H1 (cell line): ENCODE data around the gene INHBB. TPM values are rescaled to one million over a fixed set of nuclear protein-coding genes. Genes with fewer than 3 reads are reported as not detected.
A peak's percentile ranks its signal among the peaks of the same experiment; 100 is the strongest.

Experiments used
- CTCF ChIA-PET: fragments of 300-600 bp; sonication (Branson Sonifier 250); formaldehyde crosslinking; loops from one replicate; lab custom pipeline; 2021; ENCODE audit not compliant: partially characterized antibody; lab: Charles Lee
- POLR2A ChIA-PET: fragments of 300-600 bp; sonication (Branson Sonifier 250); formaldehyde crosslinking; loops from one replicate; lab custom pipeline; 2021; ENCODE audit warnings: inconsistent platforms; ENCODE audit not compliant: partially characterized antibody; lab: Charles Lee
- DNase-seq, 2 experiments: peaks; one replicate each; pipeline versions ENCODE4 v3.0.0 to v3.0.0-alpha.2; 2010 to 2022; ENCODE audit warnings: low spot score in 2 of 2, low read depth in 1 of 2, mixed read lengths in 1 of 2
- FAIRE-seq: peaks from 2 replicates; lab custom pipeline; 2011; peaks lifted over from hg19 to GRCh38; lab: Jason Lieb, UNC
- H2AFZ ChIP-seq: 2 replicates; pipeline ENCODE4 v1.8.1; 2012; ENCODE audit warnings: low read length, inconsistent platforms
- H2AK5ac ChIP-seq: 2 replicates; pipeline ENCODE4 v1.6.1; 2013; ENCODE audit warnings: low read depth, low read length
- H2BK120ac ChIP-seq: replicated peaks from 2 replicates; pipeline ENCODE3; 2013; ENCODE audit warnings: low read depth, low read length, inconsistent platforms
- H2BK12ac ChIP-seq: 2 replicates; pipeline ENCODE4 v1.6.1; 2013; ENCODE audit warnings: low read depth, low read length
- H2BK15ac ChIP-seq: 2 replicates; pipeline ENCODE4 v1.6.1; 2013; ENCODE audit warnings: low read length
- H2BK20ac ChIP-seq: 2 replicates; pipeline ENCODE4 v1.6.1; 2013; ENCODE audit warnings: low read length
- H2BK5ac ChIP-seq: 2 replicates; pipeline ENCODE4 v1.6.1; 2013; ENCODE audit warnings: low read depth, low read length
- H3K14ac ChIP-seq: 2 replicates; pipeline ENCODE4 v1.6.1; 2013; ENCODE audit warnings: inconsistent platforms; ENCODE audit not compliant: insufficient read length
- H3K18ac ChIP-seq: 2 replicates; pipeline ENCODE4 v1.6.1; 2013; ENCODE audit warnings: low read length; ENCODE audit errors: extremely low read depth
- H3K23ac ChIP-seq: 2 replicates; pipeline ENCODE4 v1.6.1; 2013; ENCODE audit warnings: inconsistent platforms; ENCODE audit not compliant: insufficient read length
- H3K23me2 ChIP-seq: 2 replicates; pipeline ENCODE4 v1.6.1; 2013; ENCODE audit warnings: low read depth, low read length
- H3K27ac ChIP-seq: 2 replicates; pipeline ENCODE4 v1.6.1; 2011; ENCODE audit warnings: low read depth, low read length, inconsistent platforms
- H3K27me3 ChIP-seq, 4 experiments: replicated peaks in 1 of 4; 1 replicate in 1 of 4; 2 replicates in 3 of 4; pipeline versions ENCODE4 v1.6.1 to v1.8.1; 2011 to 2013; ENCODE audit warnings: low read length in 3 of 4, mild to moderate bottlenecking in 3 of 4, inconsistent platforms in 2 of 4, mixed read lengths in 2 of 4, moderate library complexity in 1 of 4; ENCODE audit not compliant: control insufficient read depth in 3 of 4, insufficient read depth in 3 of 4; ENCODE audit errors: extremely low read depth in 1 of 4
- H3K36me3 ChIP-seq, 4 experiments: 2 replicates each; pipeline versions ENCODE4 v1.6.1 to v1.8.1; 2011 to 2013; ENCODE audit warnings: mild to moderate bottlenecking in 4 of 4, low read length in 3 of 4, moderate library complexity in 2 of 4, control low read depth in 1 of 4, inconsistent platforms in 1 of 4; ENCODE audit not compliant: insufficient read depth in 4 of 4, control insufficient read depth in 2 of 4
- H3K4ac ChIP-seq: replicated peaks from 2 replicates; pipeline ENCODE3; 2013; ENCODE audit warnings: low read length, low read depth, mixed read lengths, inconsistent platforms; ENCODE audit not compliant: insufficient read length
- H3K4me1 ChIP-seq, 4 experiments: replicated peaks in 1 of 4; 1 replicate in 1 of 4; 2 replicates in 3 of 4; pipeline versions ENCODE4 v1.6.1 to v1.8.1; 2011 to 2013; ENCODE audit warnings: low read length in 3 of 4, inconsistent platforms in 2 of 4, mixed read lengths in 1 of 4; ENCODE audit not compliant: insufficient read depth in 4 of 4, control insufficient read depth in 3 of 4
- H3K4me2 ChIP-seq, 2 experiments: 2 replicates each; pipeline versions ENCODE4 v1.6.1 to v1.8.1; 2011 to 2013; ENCODE audit warnings: low read depth in 2 of 2, low read length in 2 of 2, control low read depth in 1 of 2, inconsistent platforms in 1 of 2, mild to moderate bottlenecking in 1 of 2; ENCODE audit not compliant: insufficient read depth in 1 of 2
- H3K4me3 ChIP-seq, 4 experiments: fragments of 200-600, 300-600 bp in 1 of 4; sonication (generic), shearing (Covaris generic), sonication (Bioruptor Twin) in 1 of 4; 2 replicates each; pipeline versions ENCODE4 v1.5.1 to v1.8.1; 2011 to 2016; ENCODE audit warnings: low read length in 4 of 4, low read depth in 3 of 4, control low read depth in 2 of 4, inconsistent platforms in 2 of 4, mild to moderate bottlenecking in 2 of 4, mixed read lengths in 1 of 4, moderate library complexity in 1 of 4; ENCODE audit not compliant: insufficient read depth in 2 of 4; ENCODE audit errors: extremely low read depth in 1 of 4
- H3K56ac ChIP-seq: replicated peaks from 2 replicates; pipeline ENCODE3; 2013; ENCODE audit warnings: low read depth, mild to moderate bottlenecking, mixed read lengths, low read length, inconsistent platforms; ENCODE audit not compliant: insufficient read length
- H3K79me1 ChIP-seq: 2 replicates; pipeline ENCODE4 v1.6.1; 2013; ENCODE audit warnings: low read depth, low read length, control low read depth
- H3K79me2 ChIP-seq, 2 experiments: 2 replicates each; pipeline versions ENCODE4 v1.6.1 to v1.8.1; 2012 to 2013; ENCODE audit warnings: low read length in 2 of 2, mild to moderate bottlenecking in 2 of 2, inconsistent platforms in 1 of 2; ENCODE audit not compliant: insufficient read depth in 2 of 2, control insufficient read depth in 1 of 2
- H3K9ac ChIP-seq, 4 experiments: replicated peaks in 1 of 4; 1 replicate in 1 of 4; 2 replicates in 3 of 4; pipeline versions ENCODE4 v1.6.1 to v1.8.1; 2011 to 2013; ENCODE audit warnings: low read depth in 3 of 4, low read length in 3 of 4, control low read depth in 2 of 4, mild to moderate bottlenecking in 2 of 4, moderate library complexity in 2 of 4, inconsistent platforms in 1 of 4; ENCODE audit errors: extremely low read depth in 1 of 4
- H3K9me3 ChIP-seq, 2 experiments: 2 replicates each; pipeline versions ENCODE4 v1.6.1 to v1.8.1; 2012 to 2013; ENCODE audit warnings: mild to moderate bottlenecking in 2 of 2, moderate library complexity in 2 of 2, control low read depth in 1 of 2, inconsistent platforms in 1 of 2, low read depth in 1 of 2, low read length in 1 of 2, mixed read lengths in 1 of 2; ENCODE audit not compliant: insufficient read depth in 2 of 2
- H4K20me1 ChIP-seq, 2 experiments: replicated peaks in 1 of 2; 2 replicates each; pipeline versions ENCODE3 to v1.8.1; 2011 to 2013; ENCODE audit warnings: inconsistent platforms in 2 of 2, low read length in 2 of 2, mild to moderate bottlenecking in 1 of 2; ENCODE audit not compliant: insufficient read depth in 2 of 2, control insufficient read depth in 1 of 2
- H4K5ac ChIP-seq: 2 replicates; pipeline ENCODE4 v1.6.1; 2013; ENCODE audit warnings: low read length, low read depth, mixed read lengths, inconsistent platforms; ENCODE audit not compliant: insufficient read length
- H4K8ac ChIP-seq: 2 replicates; pipeline ENCODE4 v1.8.0; 2013; ENCODE audit warnings: mild to moderate bottlenecking, moderate library complexity, low read length, inconsistent platforms; ENCODE audit not compliant: insufficient read depth; ENCODE audit errors: extremely low read depth
- H4K91ac ChIP-seq: replicated peaks from 2 replicates; pipeline ENCODE3; 2013; ENCODE audit warnings: low read length, mixed read lengths, inconsistent platforms; ENCODE audit not compliant: insufficient read length
- BCL11A ChIP-seq, 2 experiments: IDR thresholded peaks; one replicate each; pipeline ENCODE4 v1.6.1; 2011; ENCODE audit warnings: low read depth in 2 of 2, low read length in 2 of 2, mild to moderate bottlenecking in 2 of 2
- POLR2A ChIP-seq, 2 experiments: IDR thresholded peaks; 1 replicate in 1 of 2; 2 replicates in 1 of 2; pipeline ENCODE4 v1.6.1; 2011; ENCODE audit warnings: low read depth in 2 of 2, low read length in 2 of 2, mild to moderate bottlenecking in 2 of 2; ENCODE audit errors: control extremely low read depth in 1 of 2
- RNF2 ChIP-seq: fragments of 200-900, 300-1000 bp; sonication (generic); IDR thresholded peaks from 2 replicates; pipeline ENCODE4 v1.7.1; 2016; ENCODE audit warnings: borderline replicate concordance, low read depth, mild to moderate bottlenecking, antibody characterized with exemption, low read length; ENCODE audit not compliant: poor library complexity, severe bottlenecking; ENCODE audit errors: missing control alignments
- SAP30 ChIP-seq: fragments of 300-600 bp; sonication (generic); IDR thresholded peaks from 2 replicates; pipeline ENCODE4 v1.7.1; 2012; ENCODE audit warnings: low read length, moderate library complexity, mild to moderate bottlenecking, inconsistent platforms; ENCODE audit not compliant: insufficient read depth, insufficient replicate concordance
- WGBS, 2 experiments: shearing (Covaris generic) in 1 of 2; methylation state at CpG; one replicate each; pipeline versions ENCODE4 v1.1.6 to v1.1.7; 2013 to 2015; ENCODE audit warnings: low lambda C conversion rate in 2 of 2, mixed read lengths in 2 of 2, inconsistent platforms in 1 of 2, low coverage in 1 of 2, missing lambda C conversion rate in 1 of 2; ENCODE audit not compliant: insufficient replicate concordance in 2 of 2, insufficient coverage in 1 of 2, insufficient read length in 1 of 2; ENCODE audit errors: extremely low coverage in 1 of 2, missing lambda C conversion rate in 1 of 2; 5-methylcytosine and 5-hydroxymethylcytosine counted together
- polyA plus RNA-seq, 7 experiments: library from polyadenylated mRNA; depleted of rRNA in 3 of 7; stranded (reverse) in 5 of 7; unstranded in 2 of 7; fragments of >200 nt in 5 of 7; fragments of 200-250 nt in 2 of 7; gene quantifications; 1 replicate in 5 of 7; 2 replicates in 1 of 7; 4 replicates in 1 of 7; pipeline versions ENCODE4 v1.2.1 to v1.2.3, GENCODE V29; 2011 to 2013; ENCODE audit warnings: missing spikeins in 2 of 7, mixed read lengths in 2 of 7
- total RNA-seq: library from RNA; stranded (reverse); fragmentation: NEBNext Ultra II Directional; extraction: Animal tissue kit (Norgen Biotek cat#: 25700); gene quantifications from 2 replicates; pipeline ENCODE4 v1.2.1, GENCODE V29; 2021

Gene INHBB
- total and polyA plus RNA-seq, 2 of the 8 experiments (the other 6 are each of a cell fraction or from before 2014, with no cell fraction given) = 0.30 to 0.32 TPM

DNA sequence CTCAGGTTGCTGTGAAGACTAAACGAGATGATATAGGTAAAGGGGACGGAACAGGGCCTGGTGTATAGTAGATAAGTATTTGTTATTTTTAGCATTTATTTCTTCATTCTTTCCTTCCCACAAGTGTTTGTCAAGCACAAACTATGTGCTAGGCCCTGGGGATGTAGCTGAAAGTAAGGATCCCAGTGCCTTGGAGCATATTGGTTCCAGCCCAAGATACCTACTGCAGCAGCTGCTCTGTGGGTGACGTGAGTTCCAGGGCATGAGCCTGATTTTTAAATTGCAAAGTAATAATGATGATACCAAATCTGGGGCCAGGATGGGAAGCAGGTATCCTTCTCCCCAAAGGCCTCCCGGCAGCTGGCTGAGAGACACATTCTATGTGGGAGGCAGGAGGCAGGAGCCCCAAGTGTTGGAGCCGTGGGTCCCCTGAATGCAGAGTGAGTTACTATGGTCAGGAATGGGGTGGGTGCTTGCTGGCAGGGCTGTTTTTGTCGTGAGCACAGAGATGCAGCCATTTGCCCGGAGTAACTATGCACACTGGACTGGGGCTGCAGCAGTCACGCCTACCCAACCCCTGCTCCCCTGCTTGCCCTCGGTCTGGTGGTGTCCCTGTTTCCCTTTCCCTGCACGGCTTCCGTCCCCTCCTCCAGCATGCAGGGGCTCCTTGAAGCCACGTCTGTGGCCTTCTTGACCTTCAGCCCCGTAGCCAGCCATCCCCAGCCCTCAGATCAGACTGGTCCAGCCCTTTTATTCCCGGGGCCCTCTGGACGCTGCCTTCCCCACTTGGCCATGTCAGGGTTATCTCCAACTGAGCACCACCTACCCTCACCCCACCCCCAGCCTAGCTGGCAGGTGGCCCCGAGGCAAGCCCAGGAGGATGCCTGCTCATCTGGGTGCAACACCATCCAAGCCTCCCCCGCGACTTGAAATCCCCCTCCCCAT lies 52.4 kb downstream of the INHBB start:
- no peak overlapping the region for H2BK5ac ChIP-seq
- H3K79me1 ChIP-seq = no peaks in the 10 kb centered on the region
- no peak overlapping the region for H3K14ac ChIP-seq
- H2BK120ac ChIP-seq = no peak overlapping the region
- H2AK5ac ChIP-seq = no peak overlapping the region
- FAIRE-seq = no peak
- no peaks in the 10 kb centered on the region for H4K20me1 ChIP-seq
- no peak overlapping the region for H3K4me3 ChIP-seq
- H2BK20ac ChIP-seq = 0 out of 2 replicates have a peak overlapping the region, but pooled peaks have one; percentile 61
- CTCF ChIA-PET = interaction anchor here (0.9 to 1.1 kb wide), 3 partner anchors 8 to 240 kb away, joined by 3 to 6 read pairs (median 4); no protein-coding TSS in a partner anchor
- 83% methylated on average over 17 of the region's 18 CpGs; no CpG with 5 or more reads in 1 of the 2 experiments for WGBS, 2 experiments
- H3K18ac ChIP-seq = peak overlapping the region; percentile 32; the same call in 1 of the 2 replicates
- TF ChIP-seq RNF2 (no peak), BCL11A (IDR thresholded peaks at IDR 0.05; ENCODE audit: low read depth in 2 of 2, low read length in 2 of 2) (no peak), SAP30 (no peak), POLR2A (IDR thresholded peaks at IDR 0.05; ENCODE audit: control extremely low read depth in 1 of 2, low read depth in 2 of 2, low read length in 2 of 2) (no peak)
- no peak overlapping the region for H3K4me2 ChIP-seq
- H2BK15ac ChIP-seq = 0 out of 2 replicates have a peak overlapping the region, but pooled peaks have one; percentile 18
- peaks cover 0 to 6% (median 0%) of the 10 kb centered on the region in 4 experiments; a peak in 3 of 7 replicates for H3K27me3 ChIP-seq
- no peak overlapping the region for H2BK12ac ChIP-seq
- POLR2A ChIA-PET = no interaction called here
- H4K8ac ChIP-seq = no peak overlapping the region
- no peak overlapping the region for H4K91ac ChIP-seq
- H3K56ac ChIP-seq = no peak overlapping the region
- H3K23ac ChIP-seq = no peak overlapping the region
- H3K23me2 ChIP-seq = no peaks in the 10 kb centered on the region
- no peak overlapping the region for H4K5ac ChIP-seq
- H3K4ac ChIP-seq = no peak overlapping the region
- no peak for DNase-seq
- no peaks in the 10 kb centered on the region for H3K9me3 ChIP-seq
- no peaks in the 10 kb centered on the region for H3K36me3 ChIP-seq
- H2AFZ ChIP-seq = no peak overlapping the region
- H3K9ac ChIP-seq = no peak overlapping the region
- no peak overlapping the region for H3K27ac ChIP-seq
- no peaks in the 10 kb centered on the region for H3K79me2 ChIP-seq
- peaks cover 0 to 14% (median 0%) of the 10 kb centered on the region in 4 experiments; a peak in 3 of 7 replicates for H3K4me1 ChIP-seq
